ENCODE results near the gene HOTAIR. TPM values are rescaled to one million over a fixed set of nuclear protein-coding genes. Genes with fewer than 3 reads are reported as not detected.

HOTAIR gene
- total RNA-seq, 1 donor from 2014 or later = 1.8 TPM

GRCh38 chr12:53954694-53955035, 20.1 kb downstream of the HOTAIR start, which contains the start of gene HOXC12:
HOXC12 (plus strand) TSS chr12:53954903; CDS start chr12:53954930, 27 bp downstream.
- Mint-ChIP-seq H3K9me3 (no peaks in the 10 kb centered on the region), H3K27me3 (ENCODE audit: low read depth) (peaks cover 98% of the 10 kb centered on the region), H3K4me1 (peaks cover 14% of the 10 kb centered on the region), H3K36me3 (no peaks in the 10 kb centered on the region), H3K27ac (no peak within 1 kb of the TSS), H3K4me3 (no peak within 1 kb of the TSS)
- no peak for DNase-seq (ENCODE audit: low spot score in 2 of 2, unreplicated experiment in 2 of 2)
- TF ChIP-seq CTCF (IDR thresholded peaks at IDR 0.05; ENCODE audit: unreplicated experiment) = no peak

GRCh38 chr12:53953831-53954693, 20.7 kb downstream of the HOTAIR start:
- no peak for DNase-seq (ENCODE audit: low spot score in 2 of 2, unreplicated experiment in 2 of 2)
- Mint-ChIP-seq H3K4me3 (no peak overlapping the region), H3K27ac (no peak overlapping the region), H3K36me3 (no peaks in the 10 kb centered on the region), H3K4me1 (peaks cover 14% of the 10 kb centered on the region), H3K9me3 (no peaks in the 10 kb centered on the region), H3K27me3 (ENCODE audit: low read depth) (peaks cover 98% of the 10 kb centered on the region)
- TF ChIP-seq CTCF (IDR thresholded peaks at IDR 0.05; ENCODE audit: unreplicated experiment) = no peak

GRCh38 chr12:53952871-53953734, 21.7 kb downstream of the HOTAIR start:
- Mint-ChIP-seq H3K4me3 (no peak overlapping the region), H3K27me3 (ENCODE audit: low read depth) (peaks cover 98% of the 10 kb centered on the region), H3K36me3 (no peaks in the 10 kb centered on the region), H3K27ac (no peak overlapping the region), H3K4me1 (peaks cover 14% of the 10 kb centered on the region), H3K9me3 (no peaks in the 10 kb centered on the region)
- DNase-seq (ENCODE audit: low spot score in 2 of 2, unreplicated experiment in 2 of 2) = peak in 1 of 2 experiments; percentile 71
- no peak for TF ChIP-seq CTCF (IDR thresholded peaks at IDR 0.05; ENCODE audit: unreplicated experiment)

- DNase-seq (ENCODE audit: low spot score in 2 of 2, unreplicated experiment in 2 of 2) = no peak
- H3K9me3 Mint-ChIP-seq = no peaks in the 10 kb centered on the region
- no peaks in the 10 kb centered on the region for H3K36me3 Mint-ChIP-seq
- peaks cover 98% of the 10 kb centered on the region for H3K27me3 Mint-ChIP-seq (ENCODE audit: low read depth)
- TF ChIP-seq CTCF (IDR thresholded peaks at IDR 0.05; ENCODE audit: unreplicated experiment) = no peak
- peaks cover 14% of the 10 kb centered on the region for H3K4me1 Mint-ChIP-seq
- no peak overlapping the region for H3K27ac Mint-ChIP-seq
- no peak overlapping the region for H3K4me3 Mint-ChIP-seq
Observed at GRCh38 chr12:53952335-53952694, 22.4 kb downstream of the HOTAIR start.

- DNase-seq (ENCODE audit: low spot score in 2 of 2, unreplicated experiment in 2 of 2) = no peak
- peaks cover 14% of the 10 kb centered on the region for H3K4me1 Mint-ChIP-seq
- TF ChIP-seq CTCF (IDR thresholded peaks at IDR 0.05; ENCODE audit: unreplicated experiment) = no peak
- H3K9me3 Mint-ChIP-seq = no peaks in the 10 kb centered on the region
- H3K27me3 Mint-ChIP-seq (ENCODE audit: low read depth) = peaks cover 98% of the 10 kb centered on the region
- no peaks in the 10 kb centered on the region for H3K36me3 Mint-ChIP-seq
- no peak overlapping the region for H3K27ac Mint-ChIP-seq
- H3K4me3 Mint-ChIP-seq = no peak overlapping the region
Observed at GRCh38 chr12:53951577-53952334, 23.0 kb downstream of the HOTAIR start.

All from mesothelial cell of epicardium (in vitro differentiated cells).